ENCODE data around the gene P2RY4.

Gene P2RY4

DNA sequence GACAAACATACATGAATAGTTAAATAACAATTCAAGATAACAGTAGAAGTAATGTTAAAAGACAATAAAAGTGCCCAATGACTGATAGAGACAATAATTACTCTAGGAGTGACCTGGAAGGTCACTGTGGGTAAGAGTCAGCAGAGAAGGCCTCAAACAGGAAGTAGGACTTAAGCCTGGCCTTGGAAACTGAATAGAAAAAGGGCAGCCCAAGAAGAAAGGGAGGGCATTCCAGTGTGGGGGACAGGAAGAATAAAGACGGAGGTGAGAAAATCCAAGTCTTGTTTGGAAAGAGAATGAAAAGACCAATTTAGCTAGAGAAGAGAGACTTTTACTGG is 6.0 kb downstream of the P2RY4 start:
- Histone ChIP-seq H3K36me3 (replicated peaks; ENCODE audit: low read depth, low read length) (no peaks in the 10 kb centered on the region), H3K27me3 (ENCODE audit: low read depth, low read length) (no peaks in the 10 kb centered on the region; the same call in 1 of the 2 replicates), H2AFZ (ENCODE audit: low read depth, low read length) (no peak overlapping the region), H3K4me2 (ENCODE audit: low read length) (no peak overlapping the region), H3K79me2 (ENCODE audit: low read length) (no peaks in the 10 kb centered on the region), H3K4me1 (ENCODE audit: low read length) (no peaks in the 10 kb centered on the region; the same call in 1 of the 2 replicates), H3K9ac (ENCODE audit: low read length) (no peak overlapping the region), H4K20me1 (ENCODE audit: insufficient read depth, low read length) (no peaks in the 10 kb centered on the region), H3K4me3 (ENCODE audit: low read length) (no peak overlapping the region), H3K27ac (ENCODE audit: low read length) (no peak overlapping the region), H3K9me3 (ENCODE audit: insufficient read depth, low read length) (no peaks in the 10 kb centered on the region)
- TF ChIP-seq, protein P1, sequence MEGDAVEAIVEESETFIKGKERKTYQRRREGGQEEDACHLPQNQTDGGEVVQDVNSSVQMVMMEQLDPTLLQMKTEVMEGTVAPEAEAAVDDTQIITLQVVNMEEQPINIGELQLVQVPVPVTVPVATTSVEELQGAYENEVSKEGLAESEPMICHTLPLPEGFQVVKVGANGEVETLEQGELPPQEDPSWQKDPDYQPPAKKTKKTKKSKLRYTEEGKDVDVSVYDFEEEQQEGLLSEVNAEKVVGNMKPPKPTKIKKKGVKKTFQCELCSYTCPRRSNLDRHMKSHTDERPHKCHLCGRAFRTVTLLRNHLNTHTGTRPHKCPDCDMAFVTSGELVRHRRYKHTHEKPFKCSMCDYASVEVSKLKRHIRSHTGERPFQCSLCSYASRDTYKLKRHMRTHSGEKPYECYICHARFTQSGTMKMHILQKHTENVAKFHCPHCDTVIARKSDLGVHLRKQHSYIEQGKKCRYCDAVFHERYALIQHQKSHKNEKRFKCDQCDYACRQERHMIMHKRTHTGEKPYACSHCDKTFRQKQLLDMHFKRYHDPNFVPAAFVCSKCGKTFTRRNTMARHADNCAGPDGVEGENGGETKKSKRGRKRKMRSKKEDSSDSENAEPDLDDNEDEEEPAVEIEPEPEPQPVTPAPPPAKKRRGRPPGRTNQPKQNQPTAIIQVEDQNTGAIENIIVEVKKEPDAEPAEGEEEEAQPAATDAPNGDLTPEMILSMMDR (IDR thresholded peaks at IDR 0.05; ENCODE audit: low read depth, low read length), result no peak
- TF ChIP-seq EZH2phosphoT487 (IDR thresholded peaks at IDR 0.05; ENCODE audit: low read depth), result no peak

DNA sequence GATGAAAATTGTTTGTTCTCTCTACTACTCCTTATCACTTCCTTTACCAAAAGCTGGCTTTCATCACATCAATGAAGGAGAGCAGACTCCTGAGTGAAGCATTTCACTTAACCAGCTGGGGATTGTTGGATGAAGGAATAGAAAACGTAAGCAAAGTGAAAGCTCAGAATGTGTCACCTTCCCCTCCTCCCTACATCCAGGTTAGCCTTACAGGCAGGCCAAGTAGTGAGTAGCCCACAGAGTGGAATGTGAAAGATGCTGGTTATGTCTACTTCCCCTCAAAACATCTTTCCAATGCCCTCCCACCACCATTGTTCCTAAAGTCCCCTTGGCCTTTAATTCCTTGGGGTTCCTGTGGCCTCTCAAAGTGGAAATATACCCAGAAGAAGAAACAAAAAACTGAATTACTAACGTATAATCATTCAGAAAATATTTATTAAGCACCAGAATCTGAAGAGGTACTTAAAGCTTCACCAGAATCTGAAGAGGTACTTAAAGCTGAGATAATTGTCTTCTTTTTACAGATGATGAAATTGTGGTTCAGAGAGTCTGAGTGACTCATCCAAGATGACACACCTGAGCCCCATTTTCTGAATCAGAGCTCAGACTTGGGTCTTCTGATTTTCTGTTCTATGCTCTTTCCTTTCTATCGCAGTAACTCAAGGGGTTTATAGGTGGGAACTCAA is 6.5 kb downstream of the P2RY4 start:
- no peak overlapping the region for H3K27ac ChIP-seq (ENCODE audit: low read length)
- no peaks in the 10 kb centered on the region for H4K20me1 ChIP-seq (ENCODE audit: insufficient read depth, low read length)
- H3K4me1 ChIP-seq (ENCODE audit: low read length), result no peaks in the 10 kb centered on the region; the same call in 1 of the 2 replicates
- no peak overlapping the region for H2AFZ ChIP-seq (ENCODE audit: low read depth, low read length)
- no peak overlapping the region for H3K9ac ChIP-seq (ENCODE audit: low read length)
- no peaks in the 10 kb centered on the region; the same call in 1 of the 2 replicates for H3K27me3 ChIP-seq (ENCODE audit: low read depth, low read length)
- no peak for TF ChIP-seq EZH2phosphoT487 (IDR thresholded peaks at IDR 0.05; ENCODE audit: low read depth)
- TF ChIP-seq, protein P1 (IDR thresholded peaks at IDR 0.05; ENCODE audit: low read depth, low read length), result no peak
- no peak overlapping the region for H3K4me3 ChIP-seq (ENCODE audit: low read length)
- no peak overlapping the region for H3K4me2 ChIP-seq (ENCODE audit: low read length)
- H3K9me3 ChIP-seq (ENCODE audit: insufficient read depth, low read length), result no peaks in the 10 kb centered on the region
- H3K79me2 ChIP-seq (ENCODE audit: low read length), result no peaks in the 10 kb centered on the region
- H3K36me3 ChIP-seq (replicated peaks; ENCODE audit: low read depth, low read length), result no peaks in the 10 kb centered on the region

DNA sequence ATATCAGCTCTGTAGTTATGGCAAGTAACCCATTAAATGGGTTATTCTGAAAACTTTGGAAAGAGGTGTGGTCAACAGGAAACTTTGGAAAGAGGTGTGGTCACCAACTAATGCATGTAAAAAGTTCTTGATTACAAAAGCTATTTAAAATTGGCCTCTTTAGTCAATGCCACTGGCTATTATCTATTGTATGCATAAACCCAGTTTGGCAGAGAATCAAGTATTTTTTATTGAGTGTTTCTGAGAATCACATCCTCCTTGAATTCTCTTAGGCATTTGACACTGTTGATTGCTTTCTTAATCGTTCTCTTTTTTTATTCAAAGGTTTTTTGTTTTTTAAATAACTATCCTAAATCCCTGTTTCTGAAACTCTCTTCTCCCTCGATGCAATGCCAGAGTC is 7.5 kb downstream of the P2RY4 start:
- Histone ChIP-seq H3K4me1 (ENCODE audit: low read length) (no peaks in the 10 kb centered on the region), H3K4me3 (ENCODE audit: low read length) (no peak overlapping the region), H3K79me2 (ENCODE audit: low read length) (no peaks in the 10 kb centered on the region), H3K9me3 (ENCODE audit: insufficient read depth, low read length) (no peaks in the 10 kb centered on the region), H3K36me3 (replicated peaks; ENCODE audit: low read depth, low read length) (no peaks in the 10 kb centered on the region), H3K27ac (ENCODE audit: low read length) (no peak overlapping the region), H3K4me2 (ENCODE audit: low read length) (no peak overlapping the region), H2AFZ (ENCODE audit: low read depth, low read length) (no peak overlapping the region), H3K27me3 (ENCODE audit: low read depth, low read length) (no peaks in the 10 kb centered on the region; the same call in 1 of the 2 replicates), H3K9ac (ENCODE audit: low read length) (no peak overlapping the region), H4K20me1 (ENCODE audit: insufficient read depth, low read length) (no peaks in the 10 kb centered on the region)
- TF ChIP-seq, protein P1 (IDR thresholded peaks at IDR 0.05; ENCODE audit: low read depth, low read length), result no peak
- TF ChIP-seq EZH2phosphoT487 (IDR thresholded peaks at IDR 0.05; ENCODE audit: low read depth), result no peak

DNA sequence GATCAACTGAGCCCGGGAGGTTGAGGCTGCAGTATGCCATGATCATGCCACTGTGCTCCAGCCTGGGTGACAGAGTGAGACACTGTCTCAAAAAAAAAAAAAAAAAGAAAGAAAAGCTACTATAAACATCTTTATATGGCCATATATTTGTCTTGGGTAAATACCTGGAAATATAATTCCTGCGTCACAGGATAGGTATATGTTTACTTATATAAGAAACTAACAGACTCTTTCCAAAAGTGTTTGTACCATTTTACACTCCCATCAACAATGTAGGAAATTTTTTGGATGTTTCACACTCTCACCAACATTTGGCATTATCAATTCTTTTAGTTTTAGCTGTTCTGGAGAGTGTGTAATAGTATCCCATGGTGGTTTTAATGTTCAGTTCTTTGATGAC is 12.8 kb downstream of the P2RY4 start:
- no peaks in the 10 kb centered on the region for H3K9me3 ChIP-seq (ENCODE audit: insufficient read depth, low read length)
- H3K4me1 ChIP-seq (ENCODE audit: low read length), result no peaks in the 10 kb centered on the region
- H3K4me2 ChIP-seq (ENCODE audit: low read length), result no peak overlapping the region
- H2AFZ ChIP-seq (ENCODE audit: low read depth, low read length), result no peak overlapping the region
- H3K27me3 ChIP-seq (ENCODE audit: low read depth, low read length), result no peaks in the 10 kb centered on the region; the same call in 1 of the 2 replicates
- H3K9ac ChIP-seq (ENCODE audit: low read length), result no peak overlapping the region
- H3K79me2 ChIP-seq (ENCODE audit: low read length), result no peaks in the 10 kb centered on the region
- H3K4me3 ChIP-seq (ENCODE audit: low read length), result no peak overlapping the region
- TF ChIP-seq, protein P1 (IDR thresholded peaks at IDR 0.05; ENCODE audit: low read depth, low read length), result no peak
- no peak for TF ChIP-seq EZH2phosphoT487 (IDR thresholded peaks at IDR 0.05; ENCODE audit: low read depth)
- H3K36me3 ChIP-seq (replicated peaks; ENCODE audit: low read depth, low read length), result no peaks in the 10 kb centered on the region
- no peak overlapping the region for H3K27ac ChIP-seq (ENCODE audit: low read length)
- H4K20me1 ChIP-seq (ENCODE audit: insufficient read depth, low read length), result no peaks in the 10 kb centered on the region

Measured in OCI-LY3 (cell line).